Measurements from ENCODE around the gene OCA2.
"Not testable (repeated sequence)": the region's sequence is repeated elsewhere in the genome, so short reads cannot be mapped to it uniquely, and the experiment has no call there.

OCA2 gene

GRCh38 chr15:27713850-27714249 is 385.3 kb downstream of the OCA2 start:
- not testable (repeated sequence) for H3K27me3 ChIP-seq (ENCODE audit: control insufficient read depth, insufficient read depth, low read length); H3K27ac ChIP-seq (ENCODE audit: low read depth, low read length); H3K4me1 ChIP-seq (ENCODE audit: control insufficient read depth, insufficient read depth, low read length); H3K36me3 ChIP-seq (ENCODE audit: control insufficient read depth, insufficient read depth, low read length); H3K9ac ChIP-seq (ENCODE audit: low read length); H3K4me3 ChIP-seq (ENCODE audit: low read length)

DNA sequence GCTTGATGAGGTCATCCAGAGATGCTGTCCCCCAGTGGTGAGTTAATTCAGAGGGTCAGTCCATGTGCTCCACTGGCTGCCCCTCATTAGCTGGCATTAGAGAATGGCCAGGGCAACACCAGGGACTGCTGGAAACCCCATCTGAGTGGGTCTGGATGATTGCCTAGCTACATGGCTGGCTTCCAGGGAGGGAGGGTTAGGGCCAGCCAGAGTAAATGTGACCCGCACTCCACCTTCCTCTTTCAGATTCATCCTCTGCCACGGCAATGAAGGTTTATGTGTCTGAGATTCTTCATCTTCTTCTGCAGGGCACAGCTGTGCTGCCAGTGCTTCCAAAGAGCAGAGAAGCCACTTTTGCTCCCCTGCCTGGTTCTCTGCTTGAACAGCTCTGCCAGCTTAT is 391.9 kb downstream of the OCA2 start:
- Histone ChIP-seq H3K27me3 (ENCODE audit: control insufficient read depth, insufficient read depth, low read length) (no peaks in the 10 kb centered on the region), H3K4me3 (ENCODE audit: low read length) (no peak overlapping the region), H3K27ac (ENCODE audit: low read depth, low read length) (no peak overlapping the region), H3K4me1 (ENCODE audit: control insufficient read depth, insufficient read depth, low read length) (no peaks in the 10 kb centered on the region), H3K36me3 (ENCODE audit: control insufficient read depth, insufficient read depth, low read length) (no peaks in the 10 kb centered on the region), H3K9ac (ENCODE audit: low read length) (no peak overlapping the region)

DNA sequence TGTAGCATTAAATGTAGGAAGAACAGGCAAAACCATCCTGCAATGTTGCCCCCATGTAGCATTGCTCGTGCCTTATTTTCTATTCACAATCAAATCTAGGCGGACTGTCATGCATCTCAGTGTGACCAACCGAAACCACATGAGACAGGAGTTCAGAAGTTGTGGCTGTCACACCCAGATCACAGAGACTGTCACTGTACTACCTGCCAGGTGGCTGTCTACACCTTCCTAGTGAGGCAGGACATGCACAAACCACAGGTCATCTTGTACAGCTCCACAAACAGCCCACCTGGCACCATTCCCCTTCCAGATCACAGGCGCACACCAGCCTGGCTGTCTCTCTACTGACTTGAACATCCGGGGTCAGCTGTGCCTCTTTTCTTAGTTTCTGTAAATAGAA is 392.8 kb downstream of the OCA2 start:
- no peaks in the 10 kb centered on the region for H3K27me3 ChIP-seq (ENCODE audit: control insufficient read depth, insufficient read depth, low read length)
- H3K9ac ChIP-seq (ENCODE audit: low read length): no peak overlapping the region
- H3K4me1 ChIP-seq (ENCODE audit: control insufficient read depth, insufficient read depth, low read length): no peaks in the 10 kb centered on the region
- no peak overlapping the region for H3K27ac ChIP-seq (ENCODE audit: low read depth, low read length)
- H3K4me3 ChIP-seq (ENCODE audit: low read length): no peak overlapping the region
- H3K36me3 ChIP-seq (ENCODE audit: control insufficient read depth, insufficient read depth, low read length): no peaks in the 10 kb centered on the region

- Histone ChIP-seq H3K36me3 (ENCODE audit: control insufficient read depth, insufficient read depth, low read length) (no peaks in the 10 kb centered on the region), H3K27me3 (ENCODE audit: control insufficient read depth, insufficient read depth, low read length) (no peaks in the 10 kb centered on the region), H3K4me3 (ENCODE audit: low read length) (no peak overlapping the region), H3K4me1 (ENCODE audit: control insufficient read depth, insufficient read depth, low read length) (no peaks in the 10 kb centered on the region), H3K27ac (ENCODE audit: low read depth, low read length) (no peak overlapping the region), H3K9ac (ENCODE audit: low read length) (no peak overlapping the region)
Observed at GRCh38 chr15:27705056-27705455, 394.1 kb downstream of the OCA2 start.
